VCaP (cell line): ENCODE results near the gene FKBP3.
A peak's percentile ranks its signal among the peaks of the same experiment; 100 is the strongest.

Experiments used
- H3K27ac ChIP-seq: fragments of 450-650 bp; 2 replicates; pipeline ENCODE4 v1.5.1; 2017
- TF ChIP-seq, protein P1 (sequence below): fragments of 450-650 bp; conservative IDR thresholded peaks from 2 replicates; pipeline ENCODE4 v1.5.1; 2017; ENCODE audit warnings: mild to moderate bottlenecking, moderate library complexity

The FKBP3 gene

DNA sequence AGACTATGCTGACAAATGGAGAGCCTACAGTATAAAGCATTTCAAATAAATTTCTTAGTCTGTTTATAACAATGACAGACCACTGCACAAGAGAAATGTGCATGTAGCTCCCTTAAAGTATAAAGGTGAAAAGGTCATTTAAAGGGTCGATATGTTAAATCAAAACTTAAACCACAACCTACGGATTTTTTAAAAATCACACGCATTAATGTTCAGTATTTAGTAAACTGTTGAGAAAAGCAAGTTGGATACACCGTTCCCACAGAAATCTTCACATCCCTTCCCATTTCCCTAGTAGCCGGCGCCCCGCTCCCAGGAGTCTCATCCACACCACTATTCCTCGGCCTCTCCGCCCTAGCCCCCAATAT, 614 bp downstream of the FKBP3 start:
- peak overlapping the region; percentile 92 for H3K27ac ChIP-seq

GRCh38 chr14:45128963-45129629, 5.2 kb downstream of the FKBP3 start:
- TF ChIP-seq, protein P1, sequence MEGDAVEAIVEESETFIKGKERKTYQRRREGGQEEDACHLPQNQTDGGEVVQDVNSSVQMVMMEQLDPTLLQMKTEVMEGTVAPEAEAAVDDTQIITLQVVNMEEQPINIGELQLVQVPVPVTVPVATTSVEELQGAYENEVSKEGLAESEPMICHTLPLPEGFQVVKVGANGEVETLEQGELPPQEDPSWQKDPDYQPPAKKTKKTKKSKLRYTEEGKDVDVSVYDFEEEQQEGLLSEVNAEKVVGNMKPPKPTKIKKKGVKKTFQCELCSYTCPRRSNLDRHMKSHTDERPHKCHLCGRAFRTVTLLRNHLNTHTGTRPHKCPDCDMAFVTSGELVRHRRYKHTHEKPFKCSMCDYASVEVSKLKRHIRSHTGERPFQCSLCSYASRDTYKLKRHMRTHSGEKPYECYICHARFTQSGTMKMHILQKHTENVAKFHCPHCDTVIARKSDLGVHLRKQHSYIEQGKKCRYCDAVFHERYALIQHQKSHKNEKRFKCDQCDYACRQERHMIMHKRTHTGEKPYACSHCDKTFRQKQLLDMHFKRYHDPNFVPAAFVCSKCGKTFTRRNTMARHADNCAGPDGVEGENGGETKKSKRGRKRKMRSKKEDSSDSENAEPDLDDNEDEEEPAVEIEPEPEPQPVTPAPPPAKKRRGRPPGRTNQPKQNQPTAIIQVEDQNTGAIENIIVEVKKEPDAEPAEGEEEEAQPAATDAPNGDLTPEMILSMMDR = no peak
- peak overlapping the region; percentile 6; the same call in 1 of the 2 replicates for H3K27ac ChIP-seq

More for the DNA sequence above, 614 bp downstream of the FKBP3 start:
- TF ChIP-seq, protein P1 = no peak

DNA sequence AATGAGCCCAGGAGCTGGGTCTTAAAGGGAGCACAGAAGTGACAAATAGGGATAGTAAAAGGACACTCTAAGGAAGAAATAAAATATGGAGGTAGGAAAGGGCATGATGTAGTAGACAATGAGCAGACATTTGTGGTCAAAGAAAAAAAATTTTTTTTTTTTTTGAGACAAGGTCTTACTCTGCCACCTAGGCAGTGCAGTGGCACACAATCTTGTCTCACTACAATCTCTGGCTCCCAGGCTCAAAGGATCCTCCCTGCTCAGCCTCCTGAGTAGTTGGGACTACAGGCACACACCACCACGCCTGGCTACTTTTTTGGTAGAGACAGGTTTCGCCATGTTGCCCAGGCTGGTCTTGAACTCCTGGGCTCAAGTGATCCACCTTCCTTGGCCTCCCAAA, 8.5 kb downstream of the FKBP3 start:
- TF ChIP-seq, protein P1 = no peak
- H3K27ac ChIP-seq = no peak overlapping the region

DNA sequence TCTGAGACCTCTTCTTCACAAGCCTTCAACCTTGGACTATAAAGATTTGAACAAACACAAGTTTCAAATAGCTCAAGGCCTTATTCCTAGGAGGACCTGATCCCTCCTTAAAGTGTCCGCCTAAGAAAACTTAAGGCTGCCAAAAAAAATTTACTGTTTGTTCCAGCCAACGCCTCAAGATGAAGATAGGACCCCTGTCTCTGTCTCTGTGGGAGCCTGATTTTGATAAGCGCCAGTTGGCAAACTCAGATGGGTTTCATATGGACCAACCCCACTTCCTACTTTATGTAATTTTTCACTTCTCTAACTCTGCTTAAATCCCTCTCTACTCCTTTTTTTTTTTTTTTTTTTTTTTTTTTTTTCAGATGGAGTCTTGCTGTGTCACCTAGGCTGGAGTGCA, 11.0 kb downstream of the FKBP3 start:
- TF ChIP-seq, protein P1 = no peak
- no peak overlapping the region for H3K27ac ChIP-seq

GRCh38 chr14:45120096-45120495, 14.2 kb downstream of the FKBP3 start:
- H3K27ac ChIP-seq = peak overlapping the region; percentile 98
- TF ChIP-seq, protein P1 = no peak

- TF ChIP-seq, protein P1 = no peak
- H3K27ac ChIP-seq = peak overlapping the region; percentile 98
Observed at GRCh38 chr14:45118594-45118993, 15.7 kb downstream of the FKBP3 start.

DNA sequence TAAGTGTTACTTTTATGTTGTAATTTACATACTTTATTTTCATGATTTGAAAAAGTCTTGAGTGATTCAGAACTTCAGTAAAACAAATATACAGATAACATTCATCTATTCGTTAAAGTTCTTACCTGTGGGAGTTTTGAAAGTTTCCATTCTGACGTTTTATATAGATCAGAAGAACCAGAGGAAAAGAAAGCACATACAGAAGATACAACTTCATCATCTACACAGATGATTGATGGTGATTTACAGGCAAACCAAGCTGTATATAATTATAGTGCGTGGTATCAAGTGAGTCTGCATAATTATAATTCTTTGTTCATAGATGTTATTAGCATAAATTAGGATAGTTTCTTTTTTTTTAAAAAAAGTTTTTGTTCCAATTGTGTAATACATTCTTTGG, 20.0 kb downstream of the FKBP3 start:
- H3K27ac ChIP-seq = peak overlapping the region; percentile 98
- TF ChIP-seq, protein P1 = no peak
